BJ (cell line): ENCODE results near the gene GSE1. TPM values are rescaled to one million over a fixed set of nuclear protein-coding genes. Genes with fewer than 3 reads are reported as not detected.

Experiments used
- CTCF ChIA-PET: fragments of 350-600 bp; formaldehyde crosslinking; extraction: SDS; loops from one replicate; lab custom pipeline; 2021; ENCODE audit warnings: antibody characterized with exemption, inconsistent platforms; lab: Yijun Ruan, JAX
- POLR2A ChIA-PET: fragments of 300-600 bp; sonication (Branson Sonifier 250); formaldehyde crosslinking; extraction: SDS; loops from one replicate; lab custom pipeline; 2021; ENCODE audit warnings: antibody characterized with exemption; lab: Charles Lee
- DNase-seq: peaks from one replicate; pipeline ENCODE4 v3.0.0-alpha.2; 2011; ENCODE audit warnings: low read depth
- H3K27me3 ChIP-seq: 2 replicates; pipeline ENCODE4 v1.6.0; 2011; ENCODE audit warnings: low read length; ENCODE audit not compliant: control insufficient read depth, insufficient read depth
- H3K36me3 ChIP-seq: 2 replicates; pipeline ENCODE4 v1.5.1; 2011; ENCODE audit warnings: low read length; ENCODE audit not compliant: control insufficient read depth, insufficient read depth
- H3K4me3 ChIP-seq: 2 replicates; pipeline ENCODE4 v1.5.1; 2011; ENCODE audit warnings: low read depth, mild to moderate bottlenecking, control low read depth, low read length
- CTCF ChIP-seq: IDR thresholded peaks from 2 replicates; pipeline ENCODE4 v1.5.1; 2011; ENCODE audit warnings: low read depth, mild to moderate bottlenecking, control low read depth, inconsistent platforms, low read length, moderate library complexity; ENCODE audit not compliant: insufficient read depth
- polyA plus RNA-seq: library from polyadenylated mRNA; depleted of rRNA; stranded (reverse); fragments of >200 nt; gene quantifications from 2 replicates; pipeline ENCODE4 v1.2.3, GENCODE V29; 2011

GSE1 gene
- polyA plus RNA-seq, 1 experiment, result 16.2 TPM

GRCh38 chr16:85565801-85566526, 47.2 kb upstream of the GSE1 start:
- Histone ChIP-seq H3K4me3 (no peak overlapping the region), H3K27me3 (no peaks in the 10 kb centered on the region), H3K36me3 (no peaks in the 10 kb centered on the region; the same call in 1 of the 2 replicates)
- CTCF ChIA-PET, result no interaction called here
- TF ChIP-seq CTCF, result no peak
- POLR2A ChIA-PET, result no interaction called here
- no peak for DNase-seq

GRCh38 chr16:85566561-85567100, 46.5 kb upstream of the GSE1 start:
- Histone ChIP-seq H3K27me3 (no peaks in the 10 kb centered on the region), H3K36me3 (no peaks in the 10 kb centered on the region; the same call in 1 of the 2 replicates), H3K4me3 (no peak overlapping the region)
- CTCF ChIA-PET, result interaction anchor here (1.1 kb wide), 1 partner anchor 11 kb away, joined by 3 read pairs; no protein-coding TSS in a partner anchor
- TF ChIP-seq CTCF, result no peak
- no peak for DNase-seq
- POLR2A ChIA-PET, result no interaction called here

GRCh38 chr16:85567101-85567866, 45.8 kb upstream of the GSE1 start:
- ChIA-PET POLR2A (no interaction called here), CTCF (interaction anchor here (1.1 to 1.4 kb wide), 3 partner anchors 10 to 49 kb away, joined by 3 read pairs; no protein-coding TSS in a partner anchor)
- TF ChIP-seq CTCF, result no peak

GRCh38 chr16:85567935-85568334, 45.2 kb upstream of the GSE1 start:
- TF ChIP-seq CTCF, result no peak
- Histone ChIP-seq H3K36me3 (no peaks in the 10 kb centered on the region; the same call in 1 of the 2 replicates), H3K27me3 (no peaks in the 10 kb centered on the region), H3K4me3 (no peak overlapping the region)
- ChIA-PET CTCF (interaction anchor here (0.8 to 1.4 kb wide), 4 partner anchors 11 to 145 kb away, joined by 3 to 4 read pairs (median 3); no protein-coding TSS in a partner anchor), POLR2A (no interaction called here)
- DNase-seq, result no peak

More at GRCh38 chr16:85567101-85567866, 45.8 kb upstream of the GSE1 start:
- Histone ChIP-seq H3K36me3 (no peaks in the 10 kb centered on the region; the same call in 1 of the 2 replicates), H3K4me3 (no peak overlapping the region), H3K27me3 (no peaks in the 10 kb centered on the region)
- DNase-seq, result no peak

GRCh38 chr16:85568519-85568918, 44.6 kb upstream of the GSE1 start:
- Histone ChIP-seq H3K36me3 (no peaks in the 10 kb centered on the region; the same call in 1 of the 2 replicates), H3K27me3 (no peaks in the 10 kb centered on the region), H3K4me3 (no peak overlapping the region)
- POLR2A ChIA-PET, result no interaction called here
- CTCF ChIA-PET, result interaction anchor here (0.8 to 1.4 kb wide), 3 partner anchors 11 to 146 kb away, joined by 3 to 4 read pairs (median 3); no protein-coding TSS in a partner anchor
- TF ChIP-seq CTCF, result no peak
- no peak for DNase-seq
